DOHH2 (cell line): ENCODE measurements around the gene SPIRE1.

Source experiments
- CTCF ChIP-seq: fragments of 200-600 bp; sonication (generic); IDR thresholded peaks from one replicate; pipeline ENCODE4 v1.5.1; 2014; ENCODE audit warnings: antibody characterized with exemption, mild to moderate bottlenecking, low read depth, low read length; ENCODE audit not compliant: poor library complexity, severe bottlenecking
- EZH2phosphoT487 ChIP-seq: fragments of 200-600 bp; sonication (generic); IDR thresholded peaks from 2 replicates; pipeline ENCODE4 v1.6.1; 2017; ENCODE audit warnings: borderline replicate concordance, mild to moderate bottlenecking, antibody characterized with exemption, low read length, moderate library complexity, mixed read lengths

GRCh38 chr18:12615748-12616147, 42.2 kb downstream of the SPIRE1 start:
- TF ChIP-seq CTCF (no peak), EZH2phosphoT487 (no peak)
